GM21723 (cell line): Measurements from ENCODE around the gene CCDC24.

Experiments used
- ATAC-seq: cut with Tn5 transposase; IDR thresholded peaks from one replicate; pipeline ENCODE4 v1.9.1; 2021; ENCODE audit warnings: mild to moderate bottlenecking, moderate library complexity; ENCODE audit not compliant: unreplicated experiment

The CCDC24 gene

DNA sequence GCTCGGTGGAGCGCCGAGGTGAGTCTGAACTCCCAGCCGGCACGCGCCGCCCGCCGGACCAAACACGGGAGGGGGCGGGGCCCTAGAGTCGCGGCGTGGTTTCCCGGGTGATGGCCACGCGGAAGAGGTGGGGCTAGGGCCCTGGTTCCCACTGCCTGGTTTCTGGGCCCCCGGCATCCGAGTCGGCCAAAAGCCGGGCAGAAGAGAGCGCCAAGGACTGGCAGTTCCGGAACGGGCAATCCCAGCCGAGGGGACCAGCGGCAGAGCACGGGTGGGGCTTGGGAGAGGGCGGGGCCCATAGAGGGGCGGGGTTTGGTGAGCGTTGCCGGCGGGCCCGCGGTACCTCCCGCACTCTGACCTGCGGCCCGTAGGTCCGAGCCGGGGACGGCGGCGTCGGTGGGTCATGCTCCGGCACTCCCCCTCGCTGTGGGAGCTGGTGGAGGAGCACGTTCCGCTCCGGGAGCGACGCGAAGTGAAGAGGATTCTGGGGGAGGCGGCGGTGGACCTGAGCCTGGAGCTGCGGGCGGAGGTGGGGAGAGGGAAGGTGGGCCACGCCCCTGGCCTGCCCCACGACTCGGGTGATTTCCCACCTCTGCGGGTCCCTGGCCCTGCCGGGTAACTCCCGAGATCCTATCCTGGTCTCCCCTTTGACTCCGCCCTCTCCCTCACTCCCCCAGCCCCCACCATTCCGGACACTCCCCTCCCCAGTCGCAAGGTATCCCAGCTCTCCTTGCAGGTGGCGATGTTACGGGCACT lies at the start of gene CCDC24:
Gene CCDC24, plus strand, starts transcription at position 124 of the 756 bp plus-strand sequence. Its CDS starts 280 bp downstream, at position 404.
- peak; percentile 73 for ATAC-seq

DNA sequence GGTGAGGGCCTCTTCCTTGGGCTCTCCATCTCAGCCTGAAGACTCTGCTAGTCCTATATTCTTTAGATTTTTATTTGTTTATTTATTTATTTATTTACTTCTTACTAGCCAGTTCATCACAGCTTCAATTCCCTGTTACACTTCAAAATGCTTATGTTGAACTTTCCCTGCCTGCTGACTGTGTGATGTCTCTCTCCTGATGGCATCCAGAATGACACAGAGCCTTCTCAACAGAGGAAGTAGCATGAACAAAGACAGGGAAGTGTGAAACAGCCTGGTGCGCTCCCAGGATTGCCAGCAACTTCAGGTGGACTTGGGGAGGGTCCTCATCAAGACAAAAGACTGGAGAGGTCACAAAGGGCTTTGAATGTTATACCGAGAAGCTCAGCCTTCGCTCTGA lies 49.0 kb upstream of the CCDC24 start:
- ATAC-seq = no peak

DNA sequence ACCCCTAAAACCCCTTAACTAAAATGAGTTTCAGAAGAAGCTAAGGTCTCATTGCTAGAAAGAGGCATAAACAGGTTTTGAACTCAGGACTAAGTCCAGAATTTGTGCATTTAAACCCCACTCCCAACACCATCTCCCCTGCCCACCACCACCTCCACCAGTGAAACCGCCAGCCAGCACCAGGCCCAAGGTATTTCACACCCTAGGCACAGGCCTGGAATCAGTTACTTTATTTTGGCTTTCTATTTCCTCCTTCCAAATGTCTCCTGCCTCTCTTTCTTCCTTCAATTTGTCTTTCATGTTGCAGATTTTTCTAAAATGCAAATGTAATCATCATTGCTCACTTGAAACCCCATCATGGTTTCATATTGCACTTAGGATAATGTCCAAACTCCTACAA lies 46.5 kb upstream of the CCDC24 start:
- no peak for ATAC-seq

DNA sequence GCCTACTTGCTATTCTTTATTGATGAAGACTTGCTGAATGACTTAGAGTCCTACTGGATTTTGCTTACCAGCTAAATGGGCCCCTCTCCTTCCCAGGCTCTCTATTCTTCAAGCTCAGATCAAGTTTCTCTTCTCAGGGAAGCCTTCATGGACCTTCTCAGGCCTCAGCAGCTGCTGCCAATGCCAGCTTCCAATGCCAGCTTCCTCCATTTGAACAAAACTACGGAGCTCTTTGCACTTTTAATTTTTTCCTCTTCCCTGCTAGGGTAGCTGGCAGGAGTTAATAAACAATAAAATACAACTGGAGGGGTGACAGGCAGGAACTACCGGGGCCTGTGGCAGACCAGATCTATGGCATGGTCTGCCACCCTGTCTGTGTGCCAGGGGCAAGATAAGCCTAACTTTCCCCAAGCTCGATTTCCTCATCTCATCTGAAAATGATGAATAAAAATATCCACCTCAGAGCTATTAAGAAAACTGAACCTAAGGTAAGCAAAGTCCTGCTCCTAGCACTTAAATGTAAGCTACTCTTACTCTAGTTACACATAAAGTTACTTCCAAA lies 45.6 kb upstream of the CCDC24 start:
- ATAC-seq = no peak

DNA sequence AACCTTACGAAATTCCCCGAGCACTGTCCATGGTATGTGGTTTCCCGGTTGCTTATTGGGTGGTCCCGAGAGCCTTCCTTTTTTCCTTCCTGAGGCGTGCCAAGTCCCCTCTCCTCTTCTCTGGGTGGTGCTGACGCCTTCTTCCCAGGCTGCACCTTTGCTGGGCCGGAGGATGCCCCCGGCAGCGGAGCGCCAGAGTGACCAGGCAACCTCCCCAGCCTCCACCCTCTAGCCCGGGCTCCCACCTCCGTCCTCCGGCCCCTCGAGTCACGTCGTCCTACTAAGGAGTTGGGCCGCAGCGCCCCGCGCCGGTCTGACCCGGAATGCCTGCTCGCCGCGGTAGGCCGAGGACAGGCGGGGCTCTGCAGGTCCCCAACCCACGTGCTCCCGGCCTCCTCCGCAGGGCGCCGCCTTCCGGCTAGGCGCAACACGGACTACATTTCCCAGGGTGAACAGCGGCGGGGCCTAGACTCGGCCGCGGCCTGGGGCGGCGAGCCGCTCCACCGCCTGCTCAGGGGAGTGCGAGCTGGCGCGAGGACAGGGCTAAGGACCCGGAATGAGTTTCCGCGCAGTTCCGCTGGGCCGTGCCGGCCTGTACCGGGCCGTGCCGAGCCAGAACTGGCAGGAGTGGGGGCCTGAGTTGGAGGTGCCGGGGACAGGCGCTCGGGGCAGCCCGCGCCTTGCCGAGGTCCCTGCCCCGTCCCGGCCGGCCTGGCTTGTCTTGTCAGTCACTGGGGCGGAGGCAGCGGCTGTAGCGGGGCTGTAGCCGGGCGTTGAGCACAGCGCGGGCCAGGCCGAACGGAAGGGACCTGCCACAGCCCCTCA lies 45.0 kb upstream of the CCDC24 start, which contains the start of gene IPO13:
Gene IPO13, plus strand, starts transcription at position 715 of the 825 bp plus-strand sequence. CDS start 651 bp downstream, outside the sequence.
- peak; percentile 95 for ATAC-seq

DNA sequence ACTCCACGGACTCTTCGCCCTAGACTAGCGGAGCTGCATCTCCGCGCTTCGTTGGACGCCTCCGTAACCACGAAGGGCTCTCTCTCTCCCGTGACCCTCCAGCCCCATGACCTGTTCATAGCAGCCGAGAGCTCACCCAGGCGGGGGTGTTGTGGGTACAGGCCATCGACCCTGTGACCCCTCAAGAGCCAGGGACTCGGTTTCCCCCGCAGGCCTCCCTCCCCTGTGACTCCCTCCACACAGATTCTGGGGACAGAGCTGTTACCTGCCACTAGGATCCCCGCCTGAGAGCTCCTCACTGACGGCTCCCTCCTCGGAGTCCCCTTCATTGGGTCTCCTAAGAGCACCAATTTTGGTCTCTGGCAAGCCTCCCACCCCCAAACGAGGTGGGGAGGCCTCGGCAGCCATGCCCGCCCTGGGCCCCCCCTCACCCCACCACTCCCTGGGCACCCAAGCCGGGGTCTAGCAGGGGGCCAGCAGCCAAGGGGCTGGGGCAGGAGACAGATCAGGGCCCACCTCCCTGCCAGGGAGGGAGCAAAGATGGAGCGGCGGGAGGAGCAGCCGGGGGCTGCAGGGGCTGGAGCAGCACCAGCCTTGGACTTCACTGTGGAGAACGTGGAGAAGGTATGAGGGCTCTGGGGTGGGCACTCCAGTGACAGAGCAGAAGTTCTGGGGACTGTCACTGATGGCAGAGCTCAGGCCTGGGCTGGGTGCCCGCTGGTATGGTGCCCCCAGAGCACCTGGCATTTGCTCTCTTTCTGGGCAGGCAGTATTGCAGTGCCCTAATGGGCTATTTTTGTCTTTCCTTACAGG lies 44.1 kb upstream of the CCDC24 start:
- ATAC-seq = peak; percentile 3

DNA sequence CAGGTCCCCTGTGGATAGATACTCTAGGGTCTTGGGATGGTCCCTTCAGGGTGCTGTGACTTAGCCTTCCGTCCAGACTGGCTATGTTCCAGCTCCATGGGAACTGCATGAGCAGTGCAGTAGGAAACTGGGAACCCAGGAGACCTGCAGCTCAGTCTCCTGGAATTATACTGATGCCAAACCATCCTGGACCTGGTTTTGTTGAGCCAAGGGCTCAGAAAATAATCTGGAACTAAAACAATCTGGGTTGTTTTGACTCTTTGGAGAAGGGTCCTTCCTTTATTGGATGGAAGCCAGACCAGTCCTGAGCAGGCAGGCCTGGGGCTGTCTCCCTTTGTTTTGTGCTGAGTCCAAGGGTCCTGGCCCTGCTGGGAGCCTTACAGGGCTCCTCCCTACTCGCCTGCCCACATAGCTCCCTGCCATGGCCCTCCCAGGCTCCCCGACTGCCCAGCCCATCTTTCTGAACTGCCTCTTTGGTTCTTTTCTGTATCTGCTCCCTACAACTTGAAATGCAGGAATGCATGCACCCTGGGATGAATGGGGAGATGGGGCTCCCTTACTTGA lies 43.4 kb upstream of the CCDC24 start:
- no peak for ATAC-seq

DNA sequence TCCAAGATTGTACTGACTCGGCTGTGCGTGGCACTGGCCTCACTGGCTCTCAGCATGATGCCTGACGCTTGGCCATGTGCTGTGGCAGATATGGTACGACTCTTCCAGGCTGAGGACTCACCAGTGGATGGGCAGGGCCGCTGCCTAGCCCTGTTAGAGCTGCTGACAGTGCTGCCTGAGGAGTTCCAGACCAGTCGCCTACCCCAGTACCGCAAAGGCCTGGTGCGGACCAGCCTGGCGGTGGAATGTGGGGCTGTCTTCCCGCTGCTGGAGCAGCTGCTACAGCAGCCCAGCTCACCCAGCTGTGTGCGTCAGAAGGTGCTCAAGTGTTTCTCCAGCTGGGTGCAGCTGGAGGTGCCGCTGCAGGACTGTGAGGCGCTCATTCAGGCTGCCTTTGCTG lies 41.7 kb upstream of the CCDC24 start:
- ATAC-seq = no peak

DNA sequence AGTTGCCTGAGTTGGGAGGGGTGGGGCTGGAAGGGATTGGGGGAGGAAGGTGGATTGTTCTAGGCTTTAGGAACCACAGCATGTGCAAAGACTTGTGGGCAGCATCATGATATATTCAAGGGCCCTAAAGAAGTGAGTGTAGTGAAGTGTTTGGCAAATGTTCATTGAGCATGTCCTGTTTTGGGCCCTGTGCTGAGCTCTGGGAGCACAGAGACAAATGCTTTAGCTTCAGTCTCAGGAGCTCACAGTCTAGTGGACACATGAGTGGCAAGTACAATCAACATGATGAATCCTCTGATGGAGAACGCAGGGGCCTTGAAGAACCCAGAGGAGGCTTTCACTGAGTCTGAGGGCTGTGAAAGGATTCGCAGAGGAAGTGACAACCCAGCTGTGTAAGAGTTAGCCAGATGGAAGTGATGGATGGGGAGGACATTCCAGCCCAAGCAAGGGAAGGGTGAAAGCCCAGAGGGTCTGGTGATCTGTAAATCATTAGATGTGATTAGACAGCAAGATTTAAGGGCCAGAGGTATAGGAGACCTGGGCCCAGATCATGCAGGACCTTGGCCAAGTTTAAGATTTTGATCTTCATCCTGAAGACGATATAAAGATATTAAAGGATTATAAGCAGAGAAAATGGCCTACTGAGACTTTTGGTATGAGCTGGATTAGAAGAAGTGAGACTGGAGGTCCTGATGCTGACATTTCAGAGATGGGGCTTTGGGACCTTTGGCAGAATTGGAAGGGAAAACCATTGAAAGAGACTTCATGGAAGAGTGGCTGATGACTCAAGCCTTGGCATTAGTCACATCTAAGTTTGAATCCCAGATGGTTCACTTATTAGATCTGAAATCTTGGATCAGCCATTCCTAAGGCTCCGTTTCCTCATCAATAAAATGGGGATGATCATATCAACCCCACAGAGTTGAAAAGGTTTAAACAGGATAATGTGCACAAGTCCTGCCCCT lies 40.1 kb upstream of the CCDC24 start:
- ATAC-seq = no peak

DNA sequence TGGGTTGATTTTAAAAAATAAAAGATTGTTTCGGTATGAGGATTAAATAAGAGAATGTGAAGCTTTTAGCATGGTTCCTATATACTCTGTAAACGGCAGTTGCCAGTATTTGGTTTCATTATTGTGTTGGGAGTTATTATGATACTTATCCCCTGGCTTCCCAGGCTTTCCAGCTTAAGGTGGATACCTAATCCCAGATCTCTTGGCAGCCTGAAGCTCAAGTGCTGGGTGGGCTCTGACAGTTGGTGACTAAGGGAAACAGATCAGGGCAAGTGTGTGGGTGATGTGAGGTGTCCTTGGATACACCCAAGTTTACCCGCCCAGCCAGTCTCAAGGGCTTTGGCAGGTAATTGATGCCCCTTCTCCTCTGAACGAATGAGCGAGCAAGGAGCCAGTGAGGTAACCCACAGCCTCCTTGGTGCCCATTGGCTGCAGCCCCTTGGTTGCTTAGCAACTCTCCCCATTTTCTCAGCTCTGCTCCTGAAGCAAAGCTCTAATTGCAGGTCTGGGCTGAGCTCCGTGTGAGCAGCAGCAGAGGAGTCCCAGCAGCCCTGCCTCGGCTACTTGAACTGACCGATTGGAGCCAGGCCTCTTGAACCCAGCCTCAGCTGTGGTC lies 38.6 kb upstream of the CCDC24 start:
- ATAC-seq = no peak

DNA sequence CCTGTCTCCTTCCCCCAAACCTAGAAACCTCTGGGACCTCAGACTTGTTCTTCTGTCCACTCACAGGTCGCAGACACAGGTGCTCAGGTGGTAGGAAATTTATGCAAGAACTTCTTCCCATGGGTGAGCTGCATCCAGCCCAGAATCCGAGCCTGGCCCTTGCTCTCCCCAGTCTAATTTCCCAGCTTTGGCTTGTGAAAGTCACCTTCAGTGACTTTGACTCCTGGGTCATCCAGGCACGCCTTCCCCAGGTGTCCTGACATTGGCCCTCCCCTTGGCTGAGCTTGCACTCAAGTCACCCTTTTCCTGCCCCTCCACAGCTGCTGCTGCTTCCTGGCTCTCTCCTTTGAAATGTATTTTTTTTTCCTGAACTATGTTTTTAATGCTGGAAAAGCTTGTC lies 38.0 kb upstream of the CCDC24 start:
- ATAC-seq = no peak

DNA sequence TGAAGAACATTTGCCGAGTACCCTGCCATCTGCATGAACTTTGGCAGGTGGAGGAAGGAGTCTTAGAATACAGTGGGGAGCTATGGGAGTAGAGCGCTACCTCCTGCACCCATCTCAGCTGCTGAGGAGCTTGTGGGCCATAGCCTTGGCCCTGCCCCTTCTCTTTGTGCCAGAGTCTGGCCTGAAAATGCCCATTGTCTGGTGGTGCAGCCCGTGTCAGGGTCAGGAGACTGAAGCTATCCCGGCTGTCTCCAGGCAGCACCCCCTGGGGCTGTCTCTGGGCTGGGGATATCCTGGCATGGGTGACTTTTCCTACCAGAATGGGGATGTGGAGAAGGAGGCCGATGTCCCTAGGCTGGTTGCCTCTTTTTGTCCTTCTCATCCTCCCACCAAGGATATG lies 37.4 kb upstream of the CCDC24 start:
- no peak for ATAC-seq

DNA sequence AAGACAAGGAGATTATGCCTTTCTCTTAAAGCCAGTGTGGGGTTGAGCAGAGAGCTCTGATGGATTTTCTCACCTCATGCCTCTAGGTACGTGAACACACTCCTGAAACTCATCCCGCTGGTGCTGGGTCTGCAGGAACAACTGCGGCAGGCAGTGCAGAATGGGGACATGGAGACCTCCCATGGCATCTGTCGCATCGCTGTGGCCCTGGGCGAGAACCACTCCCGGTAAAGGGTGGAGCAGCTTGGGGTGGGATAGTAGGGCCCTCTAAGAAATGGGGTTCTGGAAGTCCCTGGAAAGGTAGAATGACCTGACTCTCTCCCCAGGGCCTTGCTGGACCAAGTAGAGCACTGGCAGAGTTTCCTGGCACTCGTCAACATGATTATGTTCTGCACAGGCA lies 35.2 kb upstream of the CCDC24 start:
- ATAC-seq = no peak

DNA sequence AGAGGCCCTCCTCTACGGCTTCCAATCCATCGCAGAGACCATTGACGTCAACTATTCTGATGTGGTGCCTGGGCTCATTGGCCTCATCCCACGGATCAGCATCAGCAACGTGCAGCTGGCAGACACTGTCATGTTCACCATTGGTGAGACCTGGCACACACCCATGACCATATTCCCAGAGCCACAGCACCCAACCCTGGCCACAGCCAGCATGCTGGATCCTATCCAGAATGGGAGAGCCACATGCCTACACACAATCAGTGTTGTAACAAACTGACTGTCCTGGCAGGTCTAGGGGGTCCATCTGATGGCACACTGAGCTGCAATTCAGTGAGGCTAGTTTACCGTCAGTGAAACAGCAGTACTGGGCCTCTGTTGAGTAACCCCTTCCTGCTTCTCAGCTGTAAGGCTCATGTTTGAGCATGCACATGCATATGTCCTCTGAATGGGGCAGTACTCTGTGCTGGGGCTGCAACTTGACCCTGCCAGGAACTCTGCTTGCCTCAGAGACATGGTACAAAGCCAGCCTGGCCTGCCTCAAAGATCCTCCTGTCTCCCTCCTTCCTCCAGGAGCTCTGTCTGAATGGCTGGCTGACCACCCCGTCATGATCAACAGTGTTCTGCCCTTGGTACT lies 33.9 kb upstream of the CCDC24 start:
- no peak for ATAC-seq

DNA sequence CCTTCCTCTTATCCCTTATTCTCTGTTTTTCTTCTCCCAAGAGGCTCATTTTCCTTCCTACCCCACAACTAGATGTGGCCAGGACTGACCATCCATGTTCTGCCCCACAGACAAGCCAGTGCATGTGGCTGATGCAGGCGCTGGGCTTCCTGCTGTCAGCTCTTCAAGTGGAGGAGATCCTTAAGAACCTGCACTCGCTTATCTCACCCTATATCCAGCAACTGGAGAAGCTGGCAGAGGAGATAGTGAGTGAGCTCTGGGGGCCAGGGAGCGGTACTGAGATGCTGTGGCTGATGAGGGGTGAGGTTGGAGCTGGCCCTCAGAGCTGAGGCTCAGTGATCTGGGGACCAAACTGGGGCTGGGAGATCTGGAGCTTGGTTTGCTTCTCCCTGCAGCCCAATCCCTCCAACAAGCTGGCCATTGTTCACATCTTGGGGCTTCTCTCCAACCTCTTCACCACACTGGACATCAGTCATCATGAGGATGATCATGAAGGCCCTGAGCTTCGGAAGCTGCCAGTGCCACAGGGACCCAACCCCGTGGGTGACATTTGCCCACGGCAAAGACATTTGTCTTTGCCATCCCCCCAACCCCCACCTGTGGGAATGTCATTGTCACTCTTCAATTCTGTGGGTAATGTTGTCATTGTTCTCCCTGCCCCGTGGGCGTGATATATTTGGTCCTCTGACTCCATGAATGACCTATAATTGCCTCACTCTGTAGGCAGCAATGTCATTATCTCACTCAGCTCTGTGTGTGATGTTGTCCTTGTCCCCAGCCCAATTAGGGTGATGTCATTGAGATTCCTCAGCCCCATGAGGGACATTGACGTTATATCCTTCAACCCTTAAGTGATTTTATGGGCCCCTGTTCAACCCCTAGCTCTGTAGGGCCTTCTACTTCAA lies 32.8 kb upstream of the CCDC24 start:
- ATAC-seq = no peak

DNA sequence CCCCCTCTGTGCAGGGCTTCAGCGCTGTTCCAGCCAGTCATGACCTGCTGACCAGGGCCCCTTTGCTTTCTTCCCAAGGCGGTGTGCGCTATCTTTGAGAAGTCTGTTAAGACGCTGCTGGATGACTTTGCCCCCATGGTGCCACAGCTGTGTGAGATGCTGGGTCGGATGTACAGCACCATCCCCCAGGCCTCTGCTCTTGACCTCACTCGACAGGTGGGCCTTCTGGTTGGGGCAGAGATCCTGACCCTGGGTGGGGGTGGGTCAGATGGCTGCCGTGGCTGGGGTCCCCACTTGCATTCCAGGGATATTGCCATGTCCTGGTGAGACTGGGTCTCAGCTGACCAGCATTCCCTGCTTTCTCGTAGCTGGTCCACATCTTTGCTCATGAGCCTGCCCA lies 30.6 kb upstream of the CCDC24 start:
- ATAC-seq = no peak

DNA sequence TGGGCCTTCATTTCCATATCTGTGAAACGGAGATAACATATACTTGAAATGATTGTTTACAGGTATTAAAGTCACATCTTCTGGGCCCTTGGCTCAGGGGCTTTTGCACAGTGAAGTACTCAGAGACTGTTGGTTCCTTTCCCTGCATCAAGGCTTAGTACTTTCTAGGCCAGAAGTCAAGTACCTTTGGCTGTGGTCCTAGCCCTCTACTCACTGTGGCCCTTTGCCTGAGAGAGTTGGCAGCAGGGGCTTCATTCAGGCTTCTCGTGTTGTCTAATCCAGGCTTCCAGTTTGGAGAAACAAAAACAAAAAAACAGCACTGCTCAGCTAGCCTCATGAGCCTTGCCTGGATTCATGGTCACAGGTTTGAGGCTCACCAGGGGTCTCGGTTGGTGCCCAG lies 29.7 kb upstream of the CCDC24 start:
- ATAC-seq = no peak

DNA sequence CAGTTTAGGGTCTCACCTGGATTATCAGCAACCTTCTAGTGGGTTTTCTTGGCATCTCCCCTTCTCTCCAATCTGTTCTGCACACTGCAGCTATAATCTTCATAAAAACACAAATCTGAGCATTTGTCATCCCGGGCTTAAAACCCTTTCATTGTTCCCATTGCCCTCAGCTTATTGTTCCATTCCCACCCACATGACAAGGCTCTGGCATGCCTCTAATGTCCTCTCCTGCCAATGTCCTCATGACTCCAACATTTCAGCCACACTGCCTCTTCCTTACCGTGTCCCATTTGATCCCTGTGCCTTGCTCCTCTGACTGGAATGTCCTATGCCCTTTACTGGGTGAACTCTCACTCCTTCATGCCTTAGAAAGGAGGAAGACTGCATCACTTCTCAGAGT lies 29.1 kb upstream of the CCDC24 start:
- no peak for ATAC-seq
